ENCODE data around the gene ACACA. TPM values are rescaled to one million over a fixed set of nuclear protein-coding genes. Genes with fewer than 3 reads are reported as not detected.

Gene ACACA
- total RNA-seq, 4 donors from 2014 or later: 30.0 to 69.7 (median 49.9) TPM

GRCh38 chr17:37265446-37266173, 141.0 kb downstream of the ACACA start:
- no peak overlapping the region for H3K27ac ChIP-seq
- peaks cover 0 to 90% (median 0%) of the 10 kb centered on the region in 3 donors for H3K36me3 ChIP-seq
- no peak overlapping the region for H3K4me3 ChIP-seq
- DNase-seq (ENCODE audit: low spot score in 2 of 2): no peak
- no peaks in the 10 kb centered on the region for H3K4me1 ChIP-seq
- no peak for TF ChIP-seq EP300 (IDR thresholded peaks at IDR 0.05)
- no peak for TF ChIP-seq CTCF (IDR thresholded peaks at IDR 0.05)
- TF ChIP-seq POLR2A (IDR thresholded peaks at IDR 0.05): no peak
- WGBS, 2 donors: 94 to 98% methylated on average over 2 of the region's 2 CpGs
- no peaks in the 10 kb centered on the region for H3K27me3 ChIP-seq
- H3K9me3 ChIP-seq: peaks cover 0 to 12% (median 3%) of the 10 kb centered on the region in 4 donors

GRCh38 chr17:37261286-37261685, 145.3 kb downstream of the ACACA start:
- Histone ChIP-seq H3K4me1 (no peaks in the 10 kb centered on the region), H3K27me3 (no peaks in the 10 kb centered on the region), H3K27ac (no peak overlapping the region), H3K9me3 (peaks cover 0 to 12% (median 3%) of the 10 kb centered on the region in 4 donors), H3K4me3 (no peak overlapping the region), H3K36me3 (peaks cover 0 to 73% (median 0%) of the 10 kb centered on the region in 3 donors)
- 70 to 72% methylated on average over 1 of the region's 1 CpG for WGBS, 2 donors
- TF ChIP-seq CTCF (IDR thresholded peaks at IDR 0.05) (no peak), EP300 (IDR thresholded peaks at IDR 0.05) (no peak), POLR2A (IDR thresholded peaks at IDR 0.05) (no peak)
- DNase-seq (ENCODE audit: low spot score in 2 of 2): no peak

- DNase-seq (ENCODE audit: low spot score in 2 of 2): no peak
- peaks cover 0 to 52% (median 0%) of the 10 kb centered on the region in 3 donors for H3K36me3 ChIP-seq
These were observed 147.5 kb downstream of the ACACA start for GRCh38 chr17:37259030-37259735.

GRCh38 chr17:37256627-37257026, 150.0 kb downstream of the ACACA start:
- peaks cover 0 to 28% (median 0%) of the 10 kb centered on the region in 3 donors for H3K36me3 ChIP-seq
- WGBS, 2 donors: 89 to 92% methylated on average over 1 of the region's 1 CpG
- no peaks in the 10 kb centered on the region for H3K9me3 ChIP-seq

More at GRCh38 chr17:37259030-37259735, 147.5 kb downstream of the ACACA start:
- no peaks in the 10 kb centered on the region for H3K9me3 ChIP-seq
- WGBS, 2 donors: 92 to 98% methylated on average over 3 of the region's 3 CpGs
- H3K27me3 ChIP-seq: no peaks in the 10 kb centered on the region
- peaks cover 0 to 7% (median 0%) of the 10 kb centered on the region in 4 donors for H3K4me1 ChIP-seq
- no peak overlapping the region for H3K4me3 ChIP-seq
- TF ChIP-seq CTCF (IDR thresholded peaks at IDR 0.05) (no peak), POLR2A (IDR thresholded peaks at IDR 0.05) (no peak), EP300 (IDR thresholded peaks at IDR 0.05) (no peak)
- H3K27ac ChIP-seq: no peak overlapping the region

More at GRCh38 chr17:37256627-37257026, 150.0 kb downstream of the ACACA start:
- TF ChIP-seq CTCF (IDR thresholded peaks at IDR 0.05): no peak
- no peak for TF ChIP-seq EP300 (IDR thresholded peaks at IDR 0.05)
- TF ChIP-seq POLR2A (IDR thresholded peaks at IDR 0.05): no peak
- DNase-seq (ENCODE audit: low spot score in 2 of 2): no peak
- Histone ChIP-seq H3K27me3 (no peaks in the 10 kb centered on the region), H3K4me3 (no peak overlapping the region), H3K4me1 (peaks cover 0 to 7% (median 0%) of the 10 kb centered on the region in 4 donors), H3K27ac (no peak overlapping the region)

All from tibial nerve (tissue), 4 donors.